Rectal smooth muscle tissue (tissue), 1 donor: Measurements from ENCODE around the gene SLC35G2.

Experiments
- H3K27ac ChIP-seq: one replicate; pipeline ENCODE4 v1.7.0; 2013; ENCODE audit warnings: low read depth, low read length, inconsistent platforms
- H3K27me3 ChIP-seq: one replicate; pipeline ENCODE4 v1.7.0; 2013; ENCODE audit warnings: low read length; ENCODE audit not compliant: control insufficient read depth, insufficient read depth
- H3K36me3 ChIP-seq: one replicate; pipeline ENCODE4 v1.7.0; 2013; ENCODE audit warnings: low read length; ENCODE audit not compliant: control insufficient read depth, insufficient read depth
- H3K4me1 ChIP-seq: one replicate; pipeline ENCODE4 v1.7.0; 2013; ENCODE audit warnings: low read length; ENCODE audit not compliant: control insufficient read depth, insufficient read depth
- H3K4me3 ChIP-seq: one replicate; pipeline ENCODE4 v1.7.0; 2013; ENCODE audit warnings: low read length
- H3K9ac ChIP-seq: one replicate; pipeline ENCODE4 v1.7.0; 2013; ENCODE audit warnings: low read length

Gene SLC35G2

DNA sequence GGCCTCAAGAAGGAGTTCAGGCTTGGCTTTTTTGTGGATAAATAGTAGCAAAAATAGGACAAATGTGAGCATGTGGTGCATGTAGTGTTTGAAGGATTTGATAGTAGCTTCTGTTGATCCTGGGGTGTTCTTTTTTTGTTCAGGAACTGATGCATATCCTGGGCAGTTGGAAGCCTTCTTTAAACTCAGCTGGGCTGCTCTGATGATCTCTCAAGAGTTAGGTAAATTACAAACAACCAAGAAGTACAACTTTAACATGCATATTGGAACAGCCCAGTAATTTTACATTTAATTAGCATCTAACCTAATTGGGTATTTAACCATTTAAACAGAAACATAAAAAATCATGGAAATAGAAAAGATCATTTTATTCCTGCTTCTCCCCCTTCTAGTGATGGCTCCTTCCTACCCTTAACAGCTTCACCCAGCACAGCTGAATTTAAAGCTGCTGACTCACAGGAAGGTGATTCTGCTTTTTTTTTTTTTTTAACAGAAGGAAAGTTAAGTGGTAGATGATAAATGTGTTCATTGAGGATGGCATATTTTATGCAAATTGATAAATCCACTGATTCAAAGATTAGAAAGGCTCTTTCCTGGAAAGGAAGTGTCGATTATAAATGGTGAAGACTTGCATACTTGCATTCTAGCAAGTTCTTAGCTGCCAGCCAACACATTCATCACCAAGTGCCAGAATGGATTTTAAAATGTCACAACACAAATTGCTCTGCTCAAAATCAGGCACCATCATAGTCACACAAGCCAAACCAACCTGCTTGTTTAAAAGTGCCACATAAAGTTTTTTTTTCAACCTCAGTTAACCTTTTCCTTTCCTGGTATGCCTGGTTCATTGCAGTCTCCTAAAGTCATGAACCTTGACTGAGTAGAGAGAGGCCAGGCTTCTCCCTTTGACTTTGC is 20.0 kb downstream of the SLC35G2 start:
- no peak overlapping the region for H3K9ac ChIP-seq
- H3K36me3 ChIP-seq = peaks cover 2% of the 10 kb centered on the region
- peaks cover 17% of the 10 kb centered on the region for H3K4me1 ChIP-seq
- H3K27ac ChIP-seq = peak overlapping the region; percentile 9
- no peak overlapping the region for H3K4me3 ChIP-seq
- H3K27me3 ChIP-seq = no peaks in the 10 kb centered on the region

DNA sequence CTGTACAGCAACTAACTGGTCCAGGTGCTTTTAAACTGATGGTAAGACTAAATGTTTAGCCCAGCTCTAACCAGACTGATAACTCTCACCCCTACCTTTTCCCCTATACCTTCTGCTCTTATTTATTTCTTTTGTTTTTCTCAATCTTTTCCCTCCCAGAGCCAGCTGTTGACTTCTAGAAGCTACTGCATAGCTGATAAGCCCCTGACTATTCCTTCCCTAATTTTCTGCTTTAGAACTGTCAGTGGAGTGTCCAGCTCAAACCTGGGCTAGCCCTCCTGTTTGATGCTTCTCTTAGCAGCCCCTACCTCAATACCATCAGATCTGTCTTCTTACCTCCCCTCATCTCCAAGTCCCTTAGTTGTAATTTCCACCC is 20.6 kb downstream of the SLC35G2 start:
- H3K27me3 ChIP-seq = no peaks in the 10 kb centered on the region
- H3K36me3 ChIP-seq = peaks cover 2% of the 10 kb centered on the region
- peak overlapping the region; percentile 9 for H3K27ac ChIP-seq
- peaks cover 17% of the 10 kb centered on the region for H3K4me1 ChIP-seq
- no peak overlapping the region for H3K4me3 ChIP-seq
- no peak overlapping the region for H3K9ac ChIP-seq

DNA sequence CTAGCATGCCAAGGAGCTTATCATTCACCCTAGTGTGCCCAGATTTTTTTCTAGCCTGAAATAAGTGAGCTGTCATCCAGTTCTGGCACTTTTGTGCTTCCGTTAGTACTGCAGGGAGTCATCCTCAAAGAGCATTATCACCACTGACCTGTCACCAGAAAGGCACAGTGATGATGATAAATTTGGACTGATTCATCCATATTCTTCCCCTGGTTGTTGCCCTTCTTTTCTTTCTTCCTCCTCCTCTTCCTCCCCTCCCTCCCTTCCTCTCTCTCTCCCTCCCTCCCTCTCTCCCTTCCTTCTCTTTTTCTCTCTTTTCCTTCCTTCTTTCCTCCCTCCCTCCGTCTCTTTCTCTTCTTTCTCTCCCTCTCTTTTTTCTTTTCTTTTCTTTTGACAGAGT is 21.3 kb downstream of the SLC35G2 start:
- no peaks in the 10 kb centered on the region for H3K27me3 ChIP-seq
- H3K4me3 ChIP-seq = no peak overlapping the region
- no peak overlapping the region for H3K9ac ChIP-seq
- H3K4me1 ChIP-seq = peaks cover 17% of the 10 kb centered on the region
- H3K36me3 ChIP-seq = peaks cover 2% of the 10 kb centered on the region
- H3K27ac ChIP-seq = no peak overlapping the region

DNA sequence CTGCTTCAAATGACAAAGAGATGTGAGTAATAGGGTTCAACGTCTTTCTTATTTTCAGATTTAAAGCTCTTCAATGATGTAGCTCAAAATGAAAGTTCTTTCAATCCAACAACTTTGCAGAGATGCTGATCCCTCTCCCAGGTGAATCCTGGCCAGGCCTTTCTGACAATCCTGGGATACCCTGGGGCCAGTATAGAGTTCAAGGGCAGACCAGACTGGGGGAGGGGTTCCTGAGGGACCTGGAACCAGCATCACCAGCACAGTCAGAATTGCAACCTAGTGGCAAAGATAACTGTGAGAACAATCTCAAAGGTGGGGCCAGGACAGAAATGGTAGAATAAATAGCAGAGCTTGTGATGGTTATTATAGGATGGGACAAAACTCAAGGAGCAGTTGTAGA is 23.4 kb downstream of the SLC35G2 start:
- no peaks in the 10 kb centered on the region for H3K27me3 ChIP-seq
- peaks cover 2% of the 10 kb centered on the region for H3K36me3 ChIP-seq
- H3K4me1 ChIP-seq = peaks cover 8% of the 10 kb centered on the region
- H3K9ac ChIP-seq = no peak overlapping the region
- no peak overlapping the region for H3K27ac ChIP-seq
- H3K4me3 ChIP-seq = no peak overlapping the region

DNA sequence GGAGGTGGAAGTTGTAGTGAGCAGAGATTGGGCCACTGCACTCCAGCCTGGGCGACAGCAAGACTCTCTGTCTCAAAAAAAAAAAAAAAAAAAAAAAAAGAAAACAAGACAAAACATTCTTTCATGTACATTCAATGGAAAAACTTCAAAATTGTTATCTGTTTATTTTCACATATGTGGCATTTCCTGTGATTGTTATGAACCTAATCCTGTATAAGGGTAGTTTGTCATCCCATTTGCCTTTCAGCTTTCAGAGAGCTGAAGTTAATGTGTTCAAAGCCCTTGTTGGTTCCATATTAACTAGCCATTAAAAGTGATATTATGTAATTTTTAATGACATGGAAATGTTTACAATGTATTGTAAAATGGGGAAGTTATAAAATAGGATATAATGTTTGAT is 25.8 kb downstream of the SLC35G2 start:
- Histone ChIP-seq H3K27me3 (no peaks in the 10 kb centered on the region), H3K9ac (no peak overlapping the region), H3K27ac (no peak overlapping the region), H3K36me3 (peaks cover 2% of the 10 kb centered on the region), H3K4me3 (no peak overlapping the region), H3K4me1 (no peaks in the 10 kb centered on the region)

DNA sequence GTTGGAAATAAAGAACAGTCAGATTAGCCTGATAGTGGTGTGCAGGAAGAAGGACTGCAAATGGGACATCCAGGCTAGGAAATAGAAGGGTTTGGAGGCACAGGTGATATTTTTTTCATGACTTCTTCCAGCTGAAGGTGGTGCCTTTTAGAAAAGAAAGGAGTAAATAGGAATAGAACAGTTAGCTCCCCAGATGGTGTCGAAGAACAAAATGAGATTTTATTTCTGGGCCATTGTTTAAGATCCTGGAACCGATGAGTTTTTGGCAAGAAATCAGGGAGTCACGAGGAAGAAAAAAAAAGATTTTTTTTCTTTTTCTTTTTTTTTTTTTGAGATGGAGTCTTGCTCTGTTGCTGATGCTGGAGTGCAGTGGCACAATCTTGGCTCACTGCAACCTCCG is 33.3 kb downstream of the SLC35G2 start:
- Histone ChIP-seq H3K4me3 (no peak overlapping the region), H3K27me3 (no peaks in the 10 kb centered on the region), H3K9ac (no peak overlapping the region), H3K4me1 (no peaks in the 10 kb centered on the region), H3K36me3 (no peaks in the 10 kb centered on the region), H3K27ac (no peak overlapping the region)

DNA sequence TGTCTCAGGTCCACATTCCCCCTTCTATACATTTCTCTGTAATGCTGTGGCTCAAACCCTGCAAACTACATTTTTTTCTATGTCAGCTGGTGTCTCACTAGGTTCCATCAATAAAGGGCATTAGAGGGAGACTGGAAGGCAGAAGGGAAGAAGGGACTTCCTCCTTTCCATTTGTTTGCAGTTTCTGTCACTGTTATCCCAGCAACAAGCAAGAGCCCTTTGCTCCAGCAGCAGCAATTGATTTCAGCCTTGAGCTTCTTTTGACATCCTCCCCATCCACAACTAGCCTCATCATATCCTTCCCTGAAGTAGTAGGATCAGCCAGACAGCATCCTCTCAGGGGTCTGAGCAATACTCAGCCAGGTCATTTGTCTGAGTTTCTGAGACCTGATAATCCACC is 37.7 kb downstream of the SLC35G2 start:
- Histone ChIP-seq H3K4me3 (no peak overlapping the region), H3K36me3 (no peaks in the 10 kb centered on the region), H3K9ac (no peak overlapping the region), H3K4me1 (no peaks in the 10 kb centered on the region), H3K27me3 (no peaks in the 10 kb centered on the region), H3K27ac (no peak overlapping the region)

DNA sequence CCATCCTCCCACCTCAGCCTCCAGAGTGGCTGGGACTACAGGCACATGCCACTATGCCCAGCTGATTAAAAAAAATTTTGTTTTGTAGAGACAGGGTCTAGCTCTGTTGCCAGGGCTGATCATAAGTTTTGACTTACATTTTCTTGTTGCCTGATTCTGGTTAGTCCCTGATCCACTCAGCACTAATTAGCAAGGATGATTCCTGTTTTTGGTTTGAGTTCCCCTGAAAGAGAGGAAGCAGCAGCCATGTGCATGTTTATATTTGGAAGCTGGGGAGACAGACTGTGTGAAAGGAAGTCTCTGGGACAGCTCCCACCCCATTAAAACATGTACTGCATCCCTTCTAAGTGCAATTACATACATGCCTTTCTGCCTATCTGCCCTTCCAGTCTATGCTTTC is 39.5 kb downstream of the SLC35G2 start:
- Histone ChIP-seq H3K27me3 (no peaks in the 10 kb centered on the region), H3K9ac (no peak overlapping the region), H3K36me3 (no peaks in the 10 kb centered on the region), H3K4me3 (no peak overlapping the region), H3K4me1 (no peaks in the 10 kb centered on the region), H3K27ac (no peak overlapping the region)

DNA sequence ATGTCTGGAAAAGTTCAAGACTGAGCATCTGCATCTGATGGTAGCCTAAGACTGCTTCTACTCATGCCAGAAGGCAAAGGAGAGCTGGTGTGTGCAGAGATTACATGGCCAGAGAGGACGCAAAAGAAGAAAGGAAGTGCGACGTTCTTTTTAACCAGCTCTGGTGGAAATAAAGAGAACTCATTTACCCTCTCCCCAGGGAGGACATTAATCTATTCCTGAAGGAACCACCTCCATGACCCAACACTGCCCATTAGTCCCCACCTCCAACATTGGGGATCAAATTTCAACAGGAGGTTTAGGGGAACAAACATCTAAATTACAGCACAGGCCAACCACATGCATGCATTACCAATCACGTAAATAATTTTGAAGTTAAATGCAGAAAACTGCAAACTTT is 41.6 kb downstream of the SLC35G2 start:
- Histone ChIP-seq H3K27ac (no peak overlapping the region), H3K9ac (no peak overlapping the region)

DNA sequence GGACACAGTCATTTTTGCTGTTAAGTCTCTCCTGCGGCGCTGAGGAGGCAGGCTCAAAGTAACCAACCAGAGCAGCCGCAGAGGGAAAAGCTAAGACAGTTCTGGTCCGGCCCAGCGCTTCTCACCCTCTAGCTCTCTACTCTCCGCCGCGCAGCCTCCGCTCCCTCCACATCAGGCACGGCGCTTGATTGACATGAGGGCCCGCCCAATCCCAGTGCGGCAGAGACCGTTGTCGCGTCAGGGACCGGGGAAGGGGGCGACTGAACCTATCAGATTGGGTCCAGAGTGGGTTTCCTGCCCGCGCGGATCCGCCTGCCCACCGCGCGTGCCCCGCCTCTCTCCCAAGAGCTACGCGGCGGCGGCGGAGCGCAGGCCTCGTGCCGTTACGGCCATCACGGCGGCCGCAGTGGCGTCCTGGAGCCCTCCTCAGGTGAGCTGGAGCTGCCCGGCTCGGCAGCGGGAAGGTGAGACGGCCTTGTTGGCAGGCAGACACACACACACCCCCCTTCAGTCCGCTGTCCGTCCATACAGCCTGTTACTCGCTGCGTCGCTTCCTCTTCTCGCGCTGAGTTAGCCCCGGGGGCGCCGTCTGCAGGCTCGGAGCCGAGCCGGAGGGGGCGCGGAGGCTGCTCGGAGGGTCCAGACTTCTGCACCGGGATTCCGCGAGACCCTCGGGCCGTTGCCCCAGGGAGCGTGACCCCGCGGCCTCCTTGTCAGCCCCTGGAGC is 43.1 kb downstream of the SLC35G2 start, which contains the start of gene NCK1:
NCK1 (plus strand) TSS at position 319 of the 727 bp plus-strand sequence. CDS start 65,794 bp downstream, outside the sequence.
- Histone ChIP-seq H3K9ac (peak within 1 kb of the TSS; percentile 80), H3K36me3 (no peaks in the 10 kb centered on the region), H3K27ac (peak within 1 kb of the TSS; percentile 86), H3K4me3 (peak within 1 kb of the TSS; percentile 94), H3K4me1 (no peaks in the 10 kb centered on the region), H3K27me3 (no peaks in the 10 kb centered on the region)

More for the DNA sequence above, 41.6 kb downstream of the SLC35G2 start:
- H3K4me3 ChIP-seq = peak overlapping the region; percentile 94
- no peaks in the 10 kb centered on the region for H3K36me3 ChIP-seq
- no peaks in the 10 kb centered on the region for H3K4me1 ChIP-seq
- no peaks in the 10 kb centered on the region for H3K27me3 ChIP-seq

DNA sequence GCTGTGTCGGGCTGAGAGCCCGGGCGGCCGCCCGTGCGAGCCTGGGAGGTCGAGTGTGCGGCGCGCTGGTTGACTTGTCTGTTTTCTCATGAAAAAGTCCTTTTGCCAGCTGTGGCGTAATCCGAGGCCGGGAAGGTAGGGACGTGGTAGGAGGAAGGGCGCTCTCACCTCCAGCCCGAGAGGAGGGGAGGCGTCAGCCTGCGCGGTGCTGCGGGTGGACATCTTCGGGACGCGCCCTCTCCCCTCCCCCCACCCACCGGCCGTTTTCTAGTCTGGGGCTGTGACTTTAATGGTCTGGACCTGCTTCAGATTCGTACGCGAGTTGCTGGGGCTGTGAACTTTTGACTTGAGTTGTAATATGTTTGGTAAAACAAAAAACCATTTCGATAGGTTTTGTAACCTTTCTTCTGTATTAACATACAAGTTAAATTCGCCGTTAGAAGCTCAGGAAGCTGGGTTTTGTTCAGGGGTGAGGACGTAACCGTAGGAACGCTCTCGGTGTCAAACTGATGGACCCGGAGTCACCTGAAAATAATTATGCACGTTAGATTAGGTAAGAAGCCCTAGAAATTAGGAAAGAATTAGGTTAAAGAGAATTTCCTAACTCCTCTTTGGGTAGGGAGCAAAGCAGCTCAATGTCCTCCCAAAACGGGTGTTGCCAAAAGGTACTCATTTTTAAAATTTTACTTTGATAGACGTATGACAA is 43.8 kb downstream of the SLC35G2 start:
- H3K27me3 ChIP-seq = no peaks in the 10 kb centered on the region
- peak overlapping the region; percentile 80 for H3K9ac ChIP-seq
- no peaks in the 10 kb centered on the region for H3K4me1 ChIP-seq
- H3K4me3 ChIP-seq = peak overlapping the region; percentile 94
- H3K27ac ChIP-seq = peak overlapping the region; percentile 86
- H3K36me3 ChIP-seq = no peaks in the 10 kb centered on the region

DNA sequence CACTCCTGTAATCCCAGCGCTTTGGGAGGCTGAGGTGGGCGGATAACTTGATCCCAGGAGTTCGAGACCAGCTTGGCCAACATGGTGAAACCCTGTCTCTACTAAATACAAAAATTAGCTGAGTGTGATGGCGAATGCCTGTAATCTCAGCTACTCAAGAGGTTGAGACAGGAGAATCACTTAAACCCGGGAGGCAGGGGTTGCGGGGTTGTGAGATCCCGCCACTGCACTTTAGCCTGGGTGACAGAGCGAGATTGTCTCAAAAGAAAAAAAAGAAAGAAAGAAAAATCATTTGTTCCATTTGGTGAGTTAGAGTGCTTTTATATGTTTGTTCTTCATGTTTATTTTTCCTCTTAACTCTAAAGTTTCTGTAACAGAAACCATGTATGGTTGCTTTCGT is 50.4 kb downstream of the SLC35G2 start:
- no peaks in the 10 kb centered on the region for H3K27me3 ChIP-seq
- H3K9ac ChIP-seq = no peak overlapping the region
- H3K36me3 ChIP-seq = peaks cover 5% of the 10 kb centered on the region
- no peak overlapping the region for H3K27ac ChIP-seq
- no peaks in the 10 kb centered on the region for H3K4me1 ChIP-seq
- no peak overlapping the region for H3K4me3 ChIP-seq
